Epidermal melanocyte (primary cell): ENCODE results near the gene ITCH.
A peak's percentile ranks its signal among the peaks of the same experiment; 100 is the strongest.

ENCODE experiments used
- DNase-seq: peaks from one replicate; pipeline ENCODE4 v3.0.0; 2011; ENCODE audit warnings: low spot score; ENCODE audit not compliant: insufficient read length

Gene ITCH

GRCh38 chr20:34546751-34547181, 183.7 kb downstream of the ITCH start:
- no peak for DNase-seq

- no peak for DNase-seq
These were observed 185.0 kb downstream of the ITCH start for GRCh38 chr20:34547844-34548613.

DNA sequence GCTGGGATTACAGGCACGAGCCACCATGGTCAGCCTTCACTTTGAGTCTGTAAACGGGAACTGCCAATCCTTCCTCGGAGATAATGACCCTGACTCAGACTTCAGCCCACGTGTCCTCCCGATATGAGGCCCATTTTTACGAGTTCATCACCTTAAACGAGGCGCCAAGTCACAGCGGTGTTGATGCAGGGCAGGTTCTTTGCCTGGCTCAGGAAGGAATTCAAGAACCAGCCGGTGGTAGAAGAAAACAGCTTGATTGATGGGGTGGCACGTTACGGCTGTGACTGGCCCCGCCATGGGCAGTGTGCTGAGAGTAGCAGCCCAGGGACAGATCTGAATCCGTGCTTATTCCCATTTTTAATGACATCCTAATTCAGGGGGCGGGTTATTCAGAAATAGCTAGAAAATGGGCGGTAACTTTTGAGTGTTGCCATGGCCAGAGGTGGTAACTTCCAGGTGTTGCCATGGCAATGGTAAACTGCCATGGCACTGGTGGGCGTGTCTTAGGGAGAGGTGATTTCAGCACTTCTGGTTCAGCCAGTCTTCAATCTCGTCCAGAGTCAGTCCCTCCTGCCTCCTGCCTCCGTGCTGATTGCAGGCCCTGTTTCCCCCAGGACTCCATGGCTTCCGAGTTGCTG, 186.3 kb downstream of the ITCH start:
- no peak for DNase-seq

DNA sequence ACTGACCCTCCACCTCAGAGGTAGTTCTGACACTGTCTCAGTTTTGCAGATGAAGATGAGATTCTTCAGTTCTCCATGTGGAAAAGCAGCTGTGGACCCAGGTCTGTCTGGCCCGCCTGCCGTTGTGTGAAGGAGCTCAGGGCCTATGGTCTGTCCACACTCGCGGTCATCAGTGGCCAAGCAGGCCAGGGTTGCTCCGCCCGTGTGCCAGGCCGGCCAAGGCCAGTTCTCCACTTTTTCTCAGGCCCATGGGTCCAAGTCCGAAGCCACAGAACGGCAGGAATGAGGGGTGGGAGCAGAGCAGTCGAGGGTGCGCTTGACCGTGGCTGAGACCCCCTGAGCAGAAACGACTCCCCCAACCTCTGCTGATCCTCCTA, 186.8 kb downstream of the ITCH start:
- no peak for DNase-seq

- no peak for DNase-seq
These were observed 189.5 kb downstream of the ITCH start for GRCh38 chr20:34552569-34552968.

- DNase-seq: no peak
These were observed 190.3 kb downstream of the ITCH start for GRCh38 chr20:34553366-34553867.

GRCh38 chr20:34557936-34558319, 194.9 kb downstream of the ITCH start:
- no peak for DNase-seq

- DNase-seq: peak; percentile 90
These were observed 195.5 kb downstream of the ITCH start, which contains the start of gene MAP1LC3A for GRCh38 chr20:34558320-34559218. TSS of gene MAP1LC3A (plus strand) at chr20:34558718. CDS start at chr20:34558869, 151 bp downstream.

DNA sequence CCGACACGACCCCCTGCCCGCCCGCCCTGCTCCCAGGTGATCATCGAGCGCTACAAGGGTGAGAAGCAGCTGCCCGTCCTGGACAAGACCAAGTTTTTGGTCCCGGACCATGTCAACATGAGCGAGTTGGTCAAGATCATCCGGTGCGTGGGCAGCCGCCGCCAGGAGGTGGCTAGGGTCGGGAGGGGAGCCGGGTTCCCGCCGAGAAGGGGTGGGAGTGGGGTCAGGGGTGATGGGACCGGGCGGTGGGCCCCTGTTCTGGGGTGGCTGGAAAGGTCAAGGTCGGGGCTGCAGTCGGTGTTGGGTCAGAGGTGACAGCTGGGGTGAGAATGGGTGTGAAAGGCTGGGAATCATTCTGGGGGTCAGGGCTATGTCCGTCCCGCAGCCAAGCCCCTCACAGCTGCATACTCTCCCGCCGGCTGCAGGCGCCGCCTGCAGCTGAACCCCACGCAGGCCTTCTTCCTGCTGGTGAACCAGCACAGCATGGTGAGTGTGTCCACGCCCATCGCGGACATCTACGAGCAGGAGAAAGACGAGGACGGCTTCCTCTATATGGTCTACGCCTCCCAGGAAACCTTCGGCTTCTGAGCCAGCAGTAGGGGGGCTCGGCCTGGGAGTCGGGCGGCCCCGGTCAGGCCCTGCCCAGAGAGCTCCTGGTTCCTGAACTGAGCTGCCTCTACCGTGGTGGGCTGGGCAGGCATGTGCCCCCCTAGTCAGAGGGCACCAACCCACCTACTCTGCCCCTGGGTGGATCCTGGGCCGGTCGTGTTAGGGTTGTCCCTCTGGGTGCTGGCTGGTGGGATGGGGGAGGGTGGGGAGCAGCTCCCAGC, 196.5 kb downstream of the ITCH start:
- no peak for DNase-seq

- DNase-seq: no peak
These were observed 197.1 kb downstream of the ITCH start for GRCh38 chr20:34560141-34560523.

GRCh38 chr20:34560614-34561013, 197.5 kb downstream of the ITCH start:
- DNase-seq: no peak
